Stromal cell of bone marrow (primary cell): ENCODE results near the gene SLC30A3.

Experiments used
- DNase-seq: peaks from one replicate; pipeline ENCODE4 v3.0.0-alpha.2; 2012; ENCODE audit warnings: low read depth

Gene SLC30A3

GRCh38 chr2:27231921-27232320 lies 30.9 kb downstream of the SLC30A3 start:
- no peak for DNase-seq

GRCh38 chr2:27227501-27227900 lies 35.3 kb downstream of the SLC30A3 start:
- DNase-seq, result no peak

GRCh38 chr2:27225526-27225925 lies 37.3 kb downstream of the SLC30A3 start:
- DNase-seq, result no peak

- DNase-seq, result no peak
Observed at GRCh38 chr2:27223416-27223815, 39.4 kb downstream of the SLC30A3 start.

- DNase-seq, result no peak
Observed at GRCh38 chr2:27222407-27222806, 40.4 kb downstream of the SLC30A3 start.

- no peak for DNase-seq
Observed at GRCh38 chr2:27221166-27221565, 41.7 kb downstream of the SLC30A3 start.

GRCh38 chr2:27220091-27220490 lies 42.8 kb downstream of the SLC30A3 start:
- DNase-seq, result no peak

GRCh38 chr2:27219091-27219490 lies 43.8 kb downstream of the SLC30A3 start:
- DNase-seq, result no peak

GRCh38 chr2:27218614-27219013 lies 44.2 kb downstream of the SLC30A3 start:
- DNase-seq, result no peak

- peak; percentile 69 for DNase-seq
Observed at GRCh38 chr2:27217173-27218121, 45.4 kb downstream of the SLC30A3 start, which contains the start of gene CAD. Gene CAD (plus strand): TSS chr2:27217369. CDS start chr2:27217552, 183 bp downstream.

GRCh38 chr2:27216416-27217137 lies 46.3 kb downstream of the SLC30A3 start:
- no peak for DNase-seq

GRCh38 chr2:27214941-27215340 lies 47.9 kb downstream of the SLC30A3 start:
- no peak for DNase-seq

- DNase-seq, result peak; percentile 30
Observed at GRCh38 chr2:27212626-27213471, 50.0 kb downstream of the SLC30A3 start.

- peak; percentile 80 for DNase-seq
Observed at GRCh38 chr2:27211943-27212625, 50.8 kb downstream of the SLC30A3 start, which contains the start of the genes ATRAID and SLC5A6. Gene ATRAID (plus strand): TSS chr2:27212041. CDS start chr2:27212369, 328 bp downstream. Gene SLC5A6 (minus strand): TSS chr2:27212268. CDS start chr2:27207650, 4,618 bp downstream.

GRCh38 chr2:27211241-27211942 lies 51.5 kb downstream of the SLC30A3 start:
- DNase-seq, result no peak

GRCh38 chr2:27209621-27210401 lies 53.0 kb downstream of the SLC30A3 start:
- DNase-seq, result no peak

- no peak for DNase-seq
Observed at GRCh38 chr2:27208486-27209050, 54.3 kb downstream of the SLC30A3 start.

GRCh38 chr2:27206346-27206745 lies 56.5 kb downstream of the SLC30A3 start:
- DNase-seq, result no peak

GRCh38 chr2:27205206-27205605 lies 57.6 kb downstream of the SLC30A3 start:
- DNase-seq, result no peak
